Activated CD8-positive, alpha-beta memory T cell treated with anti-CD3 and anti-CD28 coated beads, Interleukin-2, amount 50 U/mL, for 24 hours (primary cell): ENCODE results near the gene TMEM114.
A peak's percentile ranks its signal among the peaks of the same experiment; 100 is the strongest.
"Not testable (repeated sequence)": the region's sequence is repeated elsewhere in the genome, so short reads cannot be mapped to it uniquely, and the experiment has no call there.

Experiments
- DNase-seq: peaks from one replicate; pipeline ENCODE4 v3.0.0-alpha.2; 2020; ENCODE audit errors: extremely low read depth

The TMEM114 gene

DNA sequence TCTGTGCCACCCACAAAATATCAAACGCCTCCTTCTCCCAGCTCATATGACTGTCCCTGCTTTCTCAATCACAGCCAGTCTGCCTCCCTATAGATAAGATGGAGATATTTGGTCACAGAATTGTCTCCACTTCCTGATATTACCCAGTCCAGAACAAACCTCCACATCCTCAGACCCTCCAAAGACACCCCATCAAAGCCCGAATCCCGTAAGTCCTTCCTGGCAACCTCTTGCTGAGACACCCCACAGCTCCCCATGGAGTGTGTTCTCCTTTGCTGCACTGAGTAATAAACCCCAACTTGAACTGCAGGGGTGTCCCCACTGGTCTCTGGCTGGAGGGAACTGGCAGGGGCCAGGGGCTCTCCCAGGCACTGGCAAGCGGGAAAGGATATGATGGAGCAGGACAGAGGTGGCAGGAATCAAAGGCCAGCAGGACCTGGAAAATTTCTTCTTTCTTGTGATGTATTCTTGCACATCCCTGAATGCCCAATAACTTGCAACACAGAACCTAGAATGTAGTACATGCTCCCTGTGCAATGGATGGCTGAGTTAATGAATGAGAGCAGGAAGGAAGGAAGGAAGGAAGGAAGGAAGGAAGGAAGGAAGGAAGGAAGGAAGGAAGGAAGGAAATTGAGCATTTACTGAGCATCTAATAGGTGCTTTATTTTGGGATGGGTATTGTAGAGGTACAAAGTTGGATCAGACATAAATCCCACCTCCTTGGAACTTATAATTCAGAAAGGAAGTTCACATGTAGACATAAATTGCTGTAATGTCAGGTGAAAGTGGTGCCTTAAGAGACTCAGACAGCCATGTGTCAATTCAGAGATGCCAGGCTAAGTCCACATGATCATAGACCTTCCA is 13.9 kb downstream of the TMEM114 start:
- no peak for DNase-seq

DNA sequence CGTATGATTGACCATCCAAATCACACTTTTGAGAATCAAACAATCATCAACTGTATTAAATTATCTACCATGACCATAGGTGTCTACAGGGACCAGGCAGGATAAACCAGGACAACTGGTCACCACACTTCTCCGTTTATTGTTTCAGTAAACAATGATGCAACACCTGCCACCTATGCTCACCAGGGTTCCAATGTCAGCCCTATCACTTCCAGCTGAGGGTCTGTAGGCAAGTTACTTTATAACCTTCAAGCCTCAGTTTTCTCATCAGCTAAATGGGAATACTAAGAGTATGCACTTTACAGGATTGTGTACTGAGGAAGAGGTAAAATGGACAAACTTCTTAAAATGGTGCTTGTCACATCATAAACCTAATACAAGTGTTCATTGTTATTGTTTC is 14.9 kb downstream of the TMEM114 start:
- no peak for DNase-seq

DNA sequence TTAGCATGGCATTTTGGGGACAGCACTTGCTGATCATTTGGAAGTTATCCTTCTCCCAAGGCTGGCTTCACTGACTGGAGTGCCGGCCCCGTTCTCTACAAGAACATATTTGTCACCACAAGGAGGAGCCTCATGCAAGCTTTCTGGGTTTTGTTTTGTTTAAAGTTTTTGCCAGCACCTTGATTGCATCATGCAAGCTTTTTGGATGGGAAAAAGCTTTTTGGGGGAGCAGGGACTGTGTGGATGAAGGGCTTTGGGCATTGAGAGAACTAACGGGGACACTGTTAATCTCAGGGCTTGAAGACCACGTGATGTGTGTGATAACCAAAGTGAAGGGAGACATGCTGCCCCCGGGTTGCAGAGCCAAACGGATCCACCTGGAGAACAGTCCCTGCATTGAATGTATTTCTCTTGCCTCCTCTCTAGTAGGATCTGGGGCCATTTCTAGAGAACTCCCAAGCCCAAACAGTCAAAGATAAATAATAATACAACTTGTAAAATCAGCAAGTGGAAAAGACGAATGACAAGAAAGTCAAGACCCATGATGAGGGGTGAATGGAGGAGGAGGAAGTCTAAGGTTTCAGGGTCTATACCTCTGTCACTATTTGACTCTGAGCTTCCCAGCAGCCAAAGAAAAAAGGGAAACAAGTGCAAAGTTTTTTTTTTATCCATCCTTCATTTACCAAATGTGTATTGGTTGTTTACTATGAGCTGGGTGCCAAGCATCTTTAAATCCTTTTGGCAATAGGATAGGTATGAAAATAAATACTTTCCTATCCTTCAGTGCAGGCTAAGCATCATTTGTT is 17.2 kb downstream of the TMEM114 start:
- no peak for DNase-seq

DNA sequence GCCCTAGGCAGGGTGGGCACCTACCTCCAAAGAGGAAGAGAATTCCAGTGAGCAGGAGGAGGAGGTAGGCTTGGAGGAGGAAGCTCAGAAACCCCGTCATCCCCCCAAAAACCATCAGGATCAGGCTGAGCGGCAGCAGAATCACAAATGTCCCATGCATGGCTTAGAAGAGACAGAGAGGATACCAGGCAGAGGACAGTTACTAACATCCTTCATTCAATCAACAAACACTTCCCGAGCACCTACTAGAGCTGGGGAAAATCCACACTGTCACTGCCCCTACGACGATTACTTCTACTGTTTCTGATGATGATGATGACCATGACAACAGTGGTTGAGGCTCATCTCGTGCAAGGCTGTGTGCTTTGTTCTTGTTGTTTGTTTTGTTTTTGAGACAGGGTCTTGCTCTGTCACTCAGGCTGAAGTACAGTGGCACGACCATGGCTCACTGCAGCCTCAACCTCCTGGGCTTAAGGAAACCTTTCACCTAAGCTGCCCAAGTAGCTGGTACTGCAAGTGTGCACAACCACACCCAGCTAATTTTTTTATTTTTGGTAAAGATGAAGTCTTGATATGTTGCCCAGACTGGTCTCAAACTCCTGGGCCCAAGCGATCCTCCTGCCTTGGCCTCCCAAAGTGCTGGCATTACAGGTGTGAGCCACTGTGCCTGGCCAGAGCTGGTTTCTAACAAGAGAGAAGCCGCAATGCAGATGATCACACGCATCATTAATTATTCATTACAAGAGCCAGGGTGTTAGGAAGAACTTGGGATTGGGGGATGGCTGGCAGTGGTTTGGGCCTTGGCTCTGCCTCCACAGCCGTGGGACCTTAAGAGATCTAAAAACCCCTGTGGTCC is 18.0 kb downstream of the TMEM114 start:
- no peak for DNase-seq

DNA sequence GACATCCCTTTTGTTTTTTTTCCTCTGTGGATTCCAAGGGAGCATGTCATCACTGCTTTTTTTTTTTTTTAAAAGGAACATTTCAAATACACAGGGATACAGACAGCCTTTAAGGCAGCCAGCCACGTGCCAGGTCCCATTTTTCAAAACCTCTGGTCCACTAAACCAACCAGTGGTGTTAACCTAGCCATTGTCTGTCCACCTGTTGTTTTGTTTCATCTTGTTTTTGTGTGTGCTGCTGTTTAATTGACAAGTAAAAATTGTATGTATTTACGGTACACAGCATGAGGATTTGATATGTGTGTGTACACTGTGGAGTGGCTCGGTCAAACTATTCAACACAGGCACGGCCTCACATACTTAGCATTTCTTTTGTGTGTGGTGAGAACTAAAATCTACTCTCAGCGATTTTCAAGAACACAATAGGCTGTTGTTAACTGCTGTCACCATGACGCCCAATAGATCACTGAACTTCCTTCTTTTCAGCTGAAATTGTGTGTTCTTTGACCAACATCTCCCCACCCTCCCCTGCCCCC is 19.2 kb downstream of the TMEM114 start:
- no peak for DNase-seq

DNA sequence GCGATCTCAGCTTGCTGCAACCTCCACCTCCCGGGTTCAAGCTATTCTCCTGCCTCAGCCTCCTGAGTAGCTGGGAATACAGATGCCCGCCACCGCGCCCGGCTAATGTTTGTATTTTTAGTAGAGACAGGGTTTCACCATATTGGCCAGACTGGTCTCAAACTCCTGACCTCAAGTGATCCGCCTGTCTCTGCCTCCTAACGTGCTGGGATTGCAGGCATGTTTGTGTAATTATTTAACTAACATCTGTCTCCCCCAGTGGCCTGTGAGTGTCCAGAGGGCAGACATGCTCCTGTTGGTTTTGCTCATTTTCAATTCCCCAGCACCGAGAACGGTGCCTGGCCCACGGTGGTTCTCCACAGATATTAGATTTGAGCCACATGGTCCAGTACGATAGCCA is 19.9 kb downstream of the TMEM114 start:
- DNase-seq, result not testable (repeated sequence)

DNA sequence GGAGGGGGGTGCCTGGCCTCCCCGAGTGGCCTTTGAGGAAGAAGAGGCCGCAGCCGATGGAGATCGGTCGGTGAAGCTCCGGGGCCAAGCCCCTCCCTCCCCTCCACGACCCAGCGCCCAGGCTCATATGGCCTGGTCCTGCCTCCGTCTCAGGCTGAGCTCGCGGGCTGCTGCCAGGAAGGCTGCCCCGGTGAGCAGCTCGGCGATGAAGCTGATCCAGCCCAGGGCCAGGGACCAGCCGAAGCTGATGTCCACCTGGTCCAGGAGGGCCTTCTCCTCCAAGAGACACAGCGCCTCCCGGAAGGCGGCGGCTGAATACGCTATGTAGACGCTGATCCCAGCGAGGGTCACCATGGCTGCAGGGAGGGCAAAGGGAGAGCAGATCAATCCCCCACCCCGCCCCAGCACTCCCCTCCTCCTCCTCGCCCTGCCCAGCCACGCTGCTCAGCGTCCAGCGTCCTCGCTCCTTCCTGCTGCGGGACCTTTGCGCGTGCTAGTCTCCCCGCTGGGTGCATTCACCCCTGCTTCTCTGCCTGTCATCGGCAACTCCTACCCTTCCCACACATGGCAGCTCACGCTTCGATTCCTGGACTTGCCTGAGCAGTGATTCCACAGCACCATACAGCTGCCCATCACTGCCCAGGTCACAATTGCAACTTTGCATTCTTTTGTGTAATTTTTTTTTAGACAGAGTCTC is 20.5 kb downstream of the TMEM114 start:
- DNase-seq, result no peak

DNA sequence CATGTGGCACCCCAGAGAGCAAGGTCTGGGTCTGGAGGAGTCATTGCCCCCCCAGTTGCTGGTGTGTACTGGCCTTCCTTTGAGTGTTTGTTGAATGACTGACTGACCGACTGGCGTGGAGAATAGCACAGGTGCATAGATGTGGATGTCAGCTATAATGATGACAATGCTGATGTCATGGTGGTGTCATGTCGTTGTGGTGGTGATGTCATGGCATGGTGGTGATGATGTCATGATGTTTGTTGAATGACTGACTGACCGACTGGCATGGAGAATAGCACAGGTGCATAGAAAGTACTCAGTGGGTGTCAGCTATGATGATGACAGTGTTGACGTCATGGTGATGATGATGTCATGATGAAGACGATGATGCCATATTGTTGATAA is 22.1 kb downstream of the TMEM114 start:
- no peak for DNase-seq

DNA sequence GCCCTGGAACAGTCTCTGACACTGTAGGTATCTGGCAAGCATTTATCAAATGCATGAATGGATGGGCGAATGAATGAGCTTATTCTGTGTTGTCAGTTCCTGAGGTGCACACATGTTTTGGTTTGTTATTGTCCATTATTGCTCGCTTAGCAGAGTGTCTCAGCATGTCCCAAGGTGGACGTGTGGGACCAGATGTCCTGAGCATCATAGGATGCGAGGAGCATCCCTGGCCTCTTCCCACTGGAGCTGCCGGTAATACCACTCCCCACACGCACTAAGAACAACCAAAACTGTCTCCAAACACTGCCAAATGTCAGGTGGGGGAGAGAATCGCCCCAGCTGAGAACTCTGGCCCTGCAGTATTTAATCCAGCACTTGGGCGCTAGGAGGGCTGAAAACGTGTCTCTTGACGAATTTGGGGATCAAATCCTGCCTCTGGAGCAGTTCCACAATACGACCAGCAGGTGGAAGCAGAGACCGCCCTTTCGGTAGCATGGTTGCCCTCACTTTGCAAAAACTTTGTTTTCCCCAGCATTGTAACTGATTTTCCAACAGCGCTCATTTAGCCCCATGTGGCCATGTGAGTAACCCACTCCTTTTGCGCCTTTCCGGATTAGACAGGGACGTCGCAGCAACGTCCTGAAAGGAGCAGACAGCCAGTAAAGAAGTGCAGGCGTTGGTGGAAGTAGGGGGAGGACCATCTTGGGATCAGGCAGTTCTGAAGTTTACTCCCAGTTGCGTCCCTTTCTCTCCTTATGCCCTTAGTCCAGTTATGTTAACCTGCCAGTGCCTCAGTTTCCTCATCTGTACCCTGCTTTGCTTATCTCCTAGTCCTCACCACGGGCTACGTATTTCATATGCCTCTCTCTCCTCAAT is 22.7 kb downstream of the TMEM114 start:
- DNase-seq, result peak; percentile 50

DNA sequence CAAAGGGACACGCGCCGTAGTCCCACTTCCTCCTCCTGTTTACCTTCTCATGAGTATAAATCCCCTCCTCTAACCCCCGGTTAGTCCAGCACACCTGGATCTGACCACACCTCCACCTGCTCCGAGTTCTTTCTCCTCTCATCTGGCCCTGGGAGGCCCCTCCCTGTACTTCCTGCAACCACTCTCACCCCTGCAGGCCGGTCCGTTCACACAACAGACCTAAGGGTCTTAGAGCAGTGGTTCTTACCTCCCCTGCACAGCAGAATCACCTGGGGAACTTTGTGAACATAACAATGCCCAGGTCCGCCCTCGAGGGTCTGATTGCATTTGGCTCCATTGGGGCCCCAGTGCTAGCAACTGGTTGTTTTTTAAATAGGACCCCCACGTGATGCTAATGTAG is 24.8 kb downstream of the TMEM114 start:
- no peak for DNase-seq

DNA sequence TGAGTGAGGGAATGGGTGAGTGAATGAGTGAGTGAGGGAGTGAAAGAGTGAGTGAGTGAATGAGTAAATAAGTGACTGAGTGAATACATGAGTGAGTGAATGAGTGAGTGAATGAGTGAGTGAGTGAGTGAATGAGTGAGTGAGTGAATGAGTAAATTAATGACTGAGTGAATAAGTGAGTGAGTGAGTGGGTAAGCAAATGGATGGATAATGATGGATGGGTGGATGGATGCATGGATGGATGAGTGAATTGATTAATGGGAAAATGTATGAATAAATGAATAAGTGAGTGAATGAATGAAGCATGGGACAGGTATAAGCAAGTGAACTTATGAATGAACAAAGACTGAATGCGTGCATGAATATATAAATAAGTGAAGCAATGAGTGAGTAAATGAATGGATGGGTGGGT is 25.4 kb downstream of the TMEM114 start:
- no peak for DNase-seq

DNA sequence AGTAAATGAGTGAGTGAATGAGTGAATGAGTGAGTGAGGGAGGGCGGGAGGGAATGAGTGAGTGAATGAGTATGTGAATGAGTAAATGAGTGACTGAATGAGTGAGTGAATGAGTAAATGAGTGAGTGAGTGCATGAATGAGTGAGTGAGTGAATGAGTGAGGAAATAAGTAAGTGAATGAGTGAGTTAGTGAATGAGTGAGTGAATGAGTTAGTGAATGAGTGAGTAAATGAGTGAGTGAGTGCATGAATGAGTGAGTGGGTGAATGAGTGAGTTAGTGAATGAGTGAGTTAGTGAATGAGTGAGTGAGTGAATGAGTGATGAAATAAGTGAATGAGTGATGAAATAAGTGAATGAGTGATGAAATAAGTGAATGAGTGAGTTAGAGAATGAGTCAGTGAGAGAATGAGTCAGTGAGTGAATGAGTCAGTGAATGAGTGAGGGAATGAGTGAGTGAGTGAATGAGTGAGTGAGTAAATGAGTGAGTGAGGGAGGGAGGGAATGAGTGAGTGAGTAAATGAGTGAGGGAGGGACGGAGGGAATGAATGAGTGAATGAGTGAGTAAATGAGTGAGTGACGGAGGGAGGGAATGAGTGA is 26.3 kb downstream of the TMEM114 start:
- not testable (repeated sequence) for DNase-seq

DNA sequence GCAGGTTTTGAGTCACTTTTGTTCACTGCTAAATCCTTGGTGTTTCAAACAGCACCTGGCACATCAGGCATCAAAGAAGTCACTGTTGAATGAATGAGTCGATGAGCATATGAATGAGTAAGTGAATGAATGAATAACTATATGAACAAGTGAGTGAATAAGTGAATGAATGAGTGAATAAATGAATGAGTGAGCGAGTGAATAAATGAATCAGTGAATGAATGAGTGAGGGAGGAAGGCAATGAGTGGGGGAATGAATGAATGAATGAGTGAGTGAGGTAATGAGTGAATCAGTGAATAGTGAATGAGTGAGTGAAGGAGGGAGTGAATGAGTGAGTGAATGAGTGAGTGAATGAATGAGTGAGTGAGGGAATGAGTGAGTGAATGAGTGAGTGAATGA is 28.8 kb downstream of the TMEM114 start:
- DNase-seq, result no peak

DNA sequence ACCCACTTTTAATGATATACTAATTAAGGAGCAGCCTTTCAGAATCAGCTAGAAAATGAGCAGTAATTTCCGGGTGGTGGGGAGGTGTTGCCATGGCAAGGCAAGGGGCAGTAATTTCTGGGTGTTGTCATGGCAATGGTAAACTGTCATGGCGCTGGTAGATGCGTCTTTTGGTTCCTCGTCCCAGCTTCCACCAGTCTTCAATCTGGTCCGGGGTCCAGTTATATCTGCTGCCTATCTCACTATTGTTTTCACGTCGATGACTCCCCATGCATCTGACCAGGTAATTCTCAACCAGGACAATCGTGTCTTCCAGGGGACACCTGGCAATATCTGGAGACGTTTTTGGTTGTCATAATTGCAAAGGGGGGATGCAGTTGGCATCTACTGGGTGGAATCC is 34.9 kb downstream of the TMEM114 start:
- DNase-seq, result no peak

DNA sequence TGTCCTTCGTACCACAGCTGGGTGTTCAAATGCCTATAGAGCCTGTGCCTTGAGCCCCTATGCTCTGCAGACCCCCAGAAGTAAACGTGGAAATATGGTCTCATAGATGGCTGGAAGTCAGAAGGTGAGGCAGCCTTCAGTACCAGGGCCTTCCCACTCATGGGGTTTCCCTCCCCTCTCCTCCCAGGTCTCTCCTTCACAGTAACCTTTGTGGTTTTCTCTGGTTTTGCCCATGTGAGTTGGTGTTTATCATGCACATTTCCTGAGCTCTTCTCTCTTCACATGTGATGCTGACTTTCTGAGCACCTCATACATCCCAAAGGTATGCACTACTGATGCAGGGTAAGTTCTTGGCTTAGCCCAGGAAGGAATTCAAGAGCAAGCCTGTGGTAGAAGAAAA is 35.4 kb downstream of the TMEM114 start:
- DNase-seq, result no peak

DNA sequence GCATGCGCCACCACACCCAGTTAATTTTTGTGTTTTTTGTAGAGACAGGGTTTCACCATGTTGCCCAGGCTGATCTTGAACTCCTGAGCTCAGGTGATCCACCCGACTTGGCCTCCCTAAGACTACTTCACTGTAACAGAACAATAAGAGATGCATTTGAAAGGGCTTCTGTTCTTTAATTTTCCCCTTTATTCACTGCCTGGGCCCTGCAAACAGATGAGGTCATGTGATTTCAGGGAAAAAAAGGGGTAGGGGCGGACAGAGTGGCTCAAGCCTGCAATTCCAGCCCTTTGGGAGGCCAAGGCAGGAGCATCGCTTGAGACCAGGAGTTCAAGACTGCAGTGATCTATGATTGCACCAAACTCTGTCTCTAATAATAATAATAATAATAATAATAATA is 36.3 kb downstream of the TMEM114 start:
- DNase-seq, result no peak

DNA sequence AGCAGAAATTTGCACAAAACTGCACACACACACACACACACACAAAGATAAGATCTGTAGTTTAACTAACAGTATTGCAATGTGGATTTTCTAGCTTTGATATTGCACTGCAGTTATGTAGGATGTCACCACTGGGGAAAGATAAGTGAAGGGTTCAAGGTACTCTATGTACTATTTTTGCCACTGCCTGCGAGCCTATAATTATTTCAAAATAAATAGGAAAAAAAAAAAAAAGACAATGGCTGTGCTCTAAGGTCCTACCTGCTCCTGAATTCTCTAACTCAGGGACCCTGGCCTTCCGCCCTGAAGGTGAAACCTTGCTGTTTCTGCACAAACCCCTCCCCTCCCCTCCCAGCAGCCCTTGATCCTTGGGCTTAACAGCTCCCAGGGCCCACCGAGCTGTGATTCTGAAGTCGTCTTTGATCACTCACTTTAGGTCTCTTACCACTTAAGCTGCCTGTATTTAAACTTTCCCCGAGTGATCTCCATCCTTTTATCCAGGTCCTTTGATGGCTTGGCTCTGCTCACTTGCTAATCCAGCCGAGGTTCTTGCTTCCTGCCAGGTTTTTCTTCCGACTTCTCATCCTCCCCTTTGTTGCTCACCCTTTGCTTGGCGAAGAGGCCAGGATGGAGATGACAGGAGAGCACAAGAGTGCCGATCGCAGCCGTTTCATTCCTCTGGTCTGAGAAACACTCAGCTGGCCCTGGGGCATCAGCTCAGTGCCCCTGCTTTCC is 37.7 kb downstream of the TMEM114 start:
- no peak for DNase-seq

DNA sequence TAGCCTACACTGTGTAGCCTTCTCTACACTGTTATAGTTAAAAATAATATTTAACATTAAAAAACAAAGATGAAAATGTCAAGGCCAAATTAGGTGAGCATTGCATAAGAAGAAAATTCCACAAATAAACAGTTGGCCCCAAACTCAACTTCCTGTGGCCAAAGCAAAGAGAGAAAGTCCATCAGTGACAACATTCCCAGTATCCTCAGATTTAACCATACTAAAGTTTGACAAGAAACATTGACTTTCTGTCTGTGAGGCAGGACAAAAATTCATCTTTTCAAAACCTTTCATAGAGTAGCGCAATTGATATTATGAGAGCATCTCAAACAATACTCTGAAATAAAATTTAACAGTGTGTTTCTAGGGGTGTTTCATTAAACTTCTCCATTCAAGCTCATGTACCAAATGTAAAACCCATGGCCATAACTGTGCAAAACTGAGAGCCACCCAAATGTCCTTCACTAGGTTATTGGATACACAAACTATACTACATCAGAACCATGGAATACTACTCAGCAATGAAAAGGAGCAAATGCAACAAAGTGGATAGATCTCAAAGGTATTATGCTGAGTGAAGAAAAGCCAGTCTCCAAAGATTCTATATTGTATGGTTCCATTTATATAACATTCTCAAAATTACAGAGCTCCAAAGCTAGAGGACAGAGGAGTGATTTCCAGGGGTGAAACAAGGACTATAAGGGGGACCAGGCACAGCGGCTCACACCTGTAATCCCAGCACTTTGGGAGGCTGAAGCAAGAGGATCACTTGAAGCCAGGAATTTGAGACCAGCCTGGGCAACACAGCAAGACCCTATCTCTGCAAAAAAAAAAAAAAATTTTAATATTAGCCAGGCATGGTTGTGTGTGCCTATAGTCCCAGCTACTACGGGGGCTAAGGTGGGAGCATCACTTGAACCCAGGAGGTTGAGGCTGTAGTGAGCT is 38.7 kb downstream of the TMEM114 start:
- DNase-seq, result no peak
